Fibroblast of pulmonary artery (primary cell): ENCODE data around the gene SLC25A21.

Source experiments
- DNase-seq: peaks from one replicate; pipeline ENCODE4 v3.0.0-alpha.2; 2010; ENCODE audit warnings: low read depth
- H3K4me3 ChIP-seq: replicated peaks from 2 replicates; pipeline ENCODE4 v1.5.1; 2011; ENCODE audit warnings: low read depth, mild to moderate bottlenecking, control low read depth, low read length, moderate library complexity
- TF ChIP-seq, protein P1 (sequence below): IDR thresholded peaks from 2 replicates; pipeline ENCODE4 v1.5.1; 2011; ENCODE audit warnings: mild to moderate bottlenecking, control low read depth, low read length, inconsistent platforms; ENCODE audit errors: missing control alignments

Gene SLC25A21

DNA sequence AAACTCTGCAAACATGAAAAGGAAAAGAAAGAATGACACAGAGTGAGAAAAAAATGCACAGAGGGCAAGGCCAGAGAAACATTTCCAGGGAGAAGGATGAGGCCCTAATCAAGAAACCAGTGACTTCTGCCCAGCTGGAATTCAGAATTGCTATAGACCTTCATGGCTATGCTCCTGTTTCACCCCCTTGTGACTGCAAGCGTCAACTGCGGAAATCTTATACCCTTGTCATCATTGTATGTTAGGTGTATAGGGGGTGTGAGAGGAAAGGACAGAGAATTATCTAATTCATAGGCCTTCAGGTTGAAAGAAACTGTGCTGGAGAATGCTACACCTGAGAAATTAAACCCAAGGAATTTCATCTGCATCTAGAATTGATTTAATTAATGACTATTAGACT, 117.5 kb downstream of the SLC25A21 start:
- H3K4me3 ChIP-seq: no peak overlapping the region
- no peak for DNase-seq
- TF ChIP-seq, protein P1, sequence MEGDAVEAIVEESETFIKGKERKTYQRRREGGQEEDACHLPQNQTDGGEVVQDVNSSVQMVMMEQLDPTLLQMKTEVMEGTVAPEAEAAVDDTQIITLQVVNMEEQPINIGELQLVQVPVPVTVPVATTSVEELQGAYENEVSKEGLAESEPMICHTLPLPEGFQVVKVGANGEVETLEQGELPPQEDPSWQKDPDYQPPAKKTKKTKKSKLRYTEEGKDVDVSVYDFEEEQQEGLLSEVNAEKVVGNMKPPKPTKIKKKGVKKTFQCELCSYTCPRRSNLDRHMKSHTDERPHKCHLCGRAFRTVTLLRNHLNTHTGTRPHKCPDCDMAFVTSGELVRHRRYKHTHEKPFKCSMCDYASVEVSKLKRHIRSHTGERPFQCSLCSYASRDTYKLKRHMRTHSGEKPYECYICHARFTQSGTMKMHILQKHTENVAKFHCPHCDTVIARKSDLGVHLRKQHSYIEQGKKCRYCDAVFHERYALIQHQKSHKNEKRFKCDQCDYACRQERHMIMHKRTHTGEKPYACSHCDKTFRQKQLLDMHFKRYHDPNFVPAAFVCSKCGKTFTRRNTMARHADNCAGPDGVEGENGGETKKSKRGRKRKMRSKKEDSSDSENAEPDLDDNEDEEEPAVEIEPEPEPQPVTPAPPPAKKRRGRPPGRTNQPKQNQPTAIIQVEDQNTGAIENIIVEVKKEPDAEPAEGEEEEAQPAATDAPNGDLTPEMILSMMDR: no peak

DNA sequence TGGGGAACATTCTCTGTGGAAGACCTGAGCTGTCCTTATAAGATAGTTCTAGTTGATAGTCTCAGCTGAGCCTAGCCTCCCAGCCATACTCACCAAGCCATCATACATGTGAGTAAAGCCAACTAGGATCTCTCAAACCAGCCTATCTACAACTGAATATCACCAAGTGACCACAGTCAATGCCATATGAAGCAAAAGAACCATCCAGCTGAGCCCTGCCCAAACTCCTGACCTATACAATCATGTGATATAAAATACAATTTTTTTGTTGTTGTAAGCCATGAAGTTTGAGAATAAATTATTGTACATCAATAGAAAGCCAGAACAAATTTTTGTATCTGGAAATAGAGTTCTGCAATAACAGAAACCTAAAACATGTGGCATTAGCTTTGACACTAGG, 118.3 kb downstream of the SLC25A21 start:
- H3K4me3 ChIP-seq: no peak overlapping the region
- TF ChIP-seq, protein P1: no peak
- DNase-seq: no peak

DNA sequence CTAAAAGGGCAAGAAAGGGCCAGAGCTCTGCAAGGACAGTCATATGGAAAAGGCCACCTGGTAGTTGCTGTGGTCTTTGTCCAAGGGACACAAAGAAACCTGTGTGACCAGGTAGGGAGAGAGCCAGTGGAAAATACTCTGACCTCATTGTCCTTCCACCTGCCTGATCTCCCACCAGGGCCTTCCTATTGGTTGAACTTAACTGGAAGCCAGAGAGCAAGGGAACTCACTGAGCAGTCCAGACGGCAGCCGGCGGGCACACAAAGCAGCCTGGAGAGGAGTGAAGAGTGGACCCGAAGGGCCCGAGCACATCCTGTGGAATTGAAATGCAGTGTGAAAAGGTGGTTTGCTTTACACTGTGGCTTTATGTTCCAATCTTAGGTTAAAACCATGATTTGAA, 120.7 kb downstream of the SLC25A21 start:
- H3K4me3 ChIP-seq: no peak overlapping the region
- DNase-seq: no peak
- TF ChIP-seq, protein P1: no peak

DNA sequence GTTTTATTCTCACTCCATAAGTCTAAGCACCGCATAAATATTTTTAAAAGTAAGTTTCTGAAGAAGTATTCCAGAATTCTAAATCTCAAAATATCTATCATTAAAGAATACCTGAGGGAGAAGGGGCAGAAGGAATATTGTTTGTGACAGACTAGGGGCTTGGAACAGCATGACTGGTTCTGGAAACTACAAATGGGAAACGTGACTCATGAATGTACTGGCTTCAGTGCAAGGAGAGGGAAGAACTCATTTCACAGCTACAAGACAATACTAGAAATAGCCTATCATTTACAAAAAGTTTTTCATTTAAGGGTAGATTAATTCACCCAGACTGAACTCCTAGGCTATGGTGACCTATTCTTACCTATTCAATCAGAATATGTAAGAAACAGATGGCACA, 121.3 kb downstream of the SLC25A21 start:
- TF ChIP-seq, protein P1: no peak
- no peak overlapping the region for H3K4me3 ChIP-seq
- DNase-seq: no peak

DNA sequence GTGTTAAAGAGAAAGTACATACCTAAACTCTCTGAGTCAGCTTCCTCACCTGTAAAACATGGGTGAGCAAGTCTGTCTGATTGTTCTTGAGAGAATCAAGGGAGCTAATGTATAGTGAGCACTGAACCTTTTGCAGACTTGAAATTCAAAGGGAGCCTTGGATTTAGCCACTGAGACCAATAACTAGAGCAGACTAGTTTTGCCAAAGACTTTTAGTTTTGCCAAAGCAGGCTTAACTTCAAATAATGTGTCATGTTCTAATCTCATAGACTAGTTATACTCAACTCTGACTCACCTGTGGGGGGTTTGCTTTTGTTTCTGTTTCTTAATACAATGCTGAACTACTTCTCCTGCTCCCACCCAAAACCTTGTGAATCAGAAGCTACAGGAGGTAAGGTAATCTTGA, 123.7 kb downstream of the SLC25A21 start:
- TF ChIP-seq, protein P1: no peak
- DNase-seq: no peak
- no peak overlapping the region for H3K4me3 ChIP-seq

DNA sequence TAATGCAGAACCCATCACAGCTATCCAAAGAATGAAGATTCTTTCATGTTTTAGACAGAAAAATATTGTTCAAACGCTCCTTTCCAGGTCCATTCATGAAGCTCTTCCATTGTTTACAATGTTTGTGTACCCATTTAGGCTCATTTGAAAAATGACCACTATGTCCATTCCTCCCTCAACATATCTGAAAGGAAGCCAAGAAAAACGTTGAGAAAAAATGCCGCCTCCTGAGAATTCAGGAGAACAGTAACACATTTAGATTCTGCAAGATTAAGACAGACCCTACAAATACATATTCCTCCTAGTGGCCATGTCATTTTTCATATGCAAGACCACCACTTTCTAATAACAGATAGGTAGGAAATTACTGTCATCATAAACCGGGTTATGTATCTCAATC, 124.4 kb downstream of the SLC25A21 start:
- no peak overlapping the region for H3K4me3 ChIP-seq
- DNase-seq: peak; percentile 9
- TF ChIP-seq, protein P1: no peak

DNA sequence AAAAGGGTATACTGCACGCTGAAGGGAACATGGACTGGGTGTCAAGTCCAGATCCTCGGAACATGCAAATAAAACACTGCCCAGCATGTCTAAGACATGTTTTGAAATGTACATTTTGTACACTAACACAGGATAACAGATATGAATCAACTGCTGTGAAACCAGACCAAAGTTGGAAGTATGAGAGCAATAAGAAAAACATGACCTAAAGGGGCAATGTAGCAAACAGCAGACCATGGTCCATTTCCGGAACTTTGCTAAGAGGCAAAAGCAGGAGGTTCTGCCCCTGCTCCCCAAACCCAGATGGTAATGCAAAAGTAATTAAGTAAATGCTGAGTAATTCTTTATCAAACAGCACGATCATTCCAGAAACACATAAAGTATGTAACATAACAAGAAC, 125.2 kb downstream of the SLC25A21 start:
- no peak for DNase-seq
- TF ChIP-seq, protein P1: no peak
- no peak overlapping the region for H3K4me3 ChIP-seq
